RWPE2 (cell line): ENCODE measurements around the gene EFNA2.

Experiments used
- ATAC-seq: fragments of 200-7000 bp; cut with Tn5 transposase; 3 replicates; pipeline ENCODE4 v1.9.1; 2021; ENCODE audit warnings: low read depth
- DNase-seq: peaks from one replicate; pipeline ENCODE4 v3.0.0-alpha.2; 2020; ENCODE audit warnings: low spot score
- H3K27ac ChIP-seq: fragments of 450-650 bp; 2 replicates; pipeline ENCODE4 v1.5.1; 2017; ENCODE audit warnings: mild to moderate bottlenecking; ENCODE audit not compliant: poor library complexity, severe bottlenecking
- H3K27me3 ChIP-seq: fragments of 250-450 bp; sonication (Bioruptor Pico); 2 replicates; pipeline ENCODE4 v1.5.1; 2021; ENCODE audit warnings: mild to moderate bottlenecking, moderate library complexity; ENCODE audit not compliant: insufficient read depth, poor library complexity, severe bottlenecking
- H3K36me3 ChIP-seq: fragments of 250-450 bp; sonication (Bioruptor Pico); 2 replicates; pipeline ENCODE4 v1.5.1; 2020; ENCODE audit warnings: low read depth, mild to moderate bottlenecking, moderate library complexity
- H3K4me1 ChIP-seq: fragments of 250-450 bp; sonication (Bioruptor Pico); 2 replicates; pipeline ENCODE4 v1.5.1; 2021; ENCODE audit warnings: mild to moderate bottlenecking, moderate library complexity; ENCODE audit not compliant: insufficient read depth, poor library complexity, severe bottlenecking
- H3K4me3 ChIP-seq: fragments of 250-450 bp; sonication (Bioruptor Pico); 2 replicates; pipeline ENCODE4 v1.5.1; 2021; ENCODE audit warnings: mild to moderate bottlenecking, moderate library complexity; ENCODE audit not compliant: severe bottlenecking
- H3K9me3 ChIP-seq: fragments of 250-450 bp; sonication (Bioruptor Pico); 2 replicates; pipeline ENCODE4 v1.5.1; 2021; ENCODE audit warnings: mild to moderate bottlenecking, moderate library complexity; ENCODE audit not compliant: severe bottlenecking
- TF ChIP-seq, protein P1 (sequence below): fragments of 450-650 bp; IDR thresholded peaks from one replicate; pipeline ENCODE4 v1.5.1; 2017; ENCODE audit warnings: mild to moderate bottlenecking, moderate library complexity; ENCODE audit not compliant: poor library complexity, severe bottlenecking

The EFNA2 gene

DNA sequence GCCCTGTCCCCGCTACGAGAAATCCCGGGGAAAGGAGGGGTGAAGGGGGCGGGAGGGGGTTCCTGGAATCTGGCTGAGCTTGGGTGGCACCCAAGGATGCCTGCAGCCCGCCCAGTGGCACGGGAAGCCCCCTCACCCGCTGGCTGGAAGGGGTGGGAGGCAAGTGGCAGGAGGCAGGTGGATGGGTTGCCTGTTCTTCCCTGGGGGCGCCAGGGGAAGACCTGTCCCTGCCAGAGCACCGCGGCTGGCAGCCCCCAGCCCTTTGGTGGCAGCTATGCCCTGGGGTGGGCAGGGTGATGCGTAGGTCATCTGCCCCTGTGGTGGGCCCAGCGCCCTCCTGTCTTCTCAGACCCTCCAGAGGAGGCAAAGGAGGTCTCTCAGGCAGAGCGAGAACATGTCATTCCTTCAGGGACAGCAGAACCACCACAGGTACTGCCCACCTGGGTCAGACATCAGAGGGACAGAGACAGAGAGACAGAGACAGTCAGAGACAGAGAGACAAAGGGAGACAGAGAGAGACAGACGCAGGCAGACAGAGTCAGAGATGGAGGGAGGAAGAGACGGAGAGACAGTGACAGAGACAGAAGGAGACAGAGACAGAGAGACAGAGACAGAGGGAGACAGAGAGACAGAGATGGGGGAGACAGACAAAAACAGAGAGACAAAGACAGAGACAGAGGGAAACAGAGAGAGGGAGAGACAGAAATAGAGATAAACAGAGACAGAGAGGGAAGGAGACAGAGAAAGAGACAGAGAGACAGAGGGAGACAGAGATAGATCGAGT lies 36.7 kb downstream of the EFNA2 start:
- Histone ChIP-seq H3K27me3 (no peaks in the 10 kb centered on the region), H3K4me1 (no peaks in the 10 kb centered on the region)
- TF ChIP-seq, protein P1, sequence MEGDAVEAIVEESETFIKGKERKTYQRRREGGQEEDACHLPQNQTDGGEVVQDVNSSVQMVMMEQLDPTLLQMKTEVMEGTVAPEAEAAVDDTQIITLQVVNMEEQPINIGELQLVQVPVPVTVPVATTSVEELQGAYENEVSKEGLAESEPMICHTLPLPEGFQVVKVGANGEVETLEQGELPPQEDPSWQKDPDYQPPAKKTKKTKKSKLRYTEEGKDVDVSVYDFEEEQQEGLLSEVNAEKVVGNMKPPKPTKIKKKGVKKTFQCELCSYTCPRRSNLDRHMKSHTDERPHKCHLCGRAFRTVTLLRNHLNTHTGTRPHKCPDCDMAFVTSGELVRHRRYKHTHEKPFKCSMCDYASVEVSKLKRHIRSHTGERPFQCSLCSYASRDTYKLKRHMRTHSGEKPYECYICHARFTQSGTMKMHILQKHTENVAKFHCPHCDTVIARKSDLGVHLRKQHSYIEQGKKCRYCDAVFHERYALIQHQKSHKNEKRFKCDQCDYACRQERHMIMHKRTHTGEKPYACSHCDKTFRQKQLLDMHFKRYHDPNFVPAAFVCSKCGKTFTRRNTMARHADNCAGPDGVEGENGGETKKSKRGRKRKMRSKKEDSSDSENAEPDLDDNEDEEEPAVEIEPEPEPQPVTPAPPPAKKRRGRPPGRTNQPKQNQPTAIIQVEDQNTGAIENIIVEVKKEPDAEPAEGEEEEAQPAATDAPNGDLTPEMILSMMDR: no peak

DNA sequence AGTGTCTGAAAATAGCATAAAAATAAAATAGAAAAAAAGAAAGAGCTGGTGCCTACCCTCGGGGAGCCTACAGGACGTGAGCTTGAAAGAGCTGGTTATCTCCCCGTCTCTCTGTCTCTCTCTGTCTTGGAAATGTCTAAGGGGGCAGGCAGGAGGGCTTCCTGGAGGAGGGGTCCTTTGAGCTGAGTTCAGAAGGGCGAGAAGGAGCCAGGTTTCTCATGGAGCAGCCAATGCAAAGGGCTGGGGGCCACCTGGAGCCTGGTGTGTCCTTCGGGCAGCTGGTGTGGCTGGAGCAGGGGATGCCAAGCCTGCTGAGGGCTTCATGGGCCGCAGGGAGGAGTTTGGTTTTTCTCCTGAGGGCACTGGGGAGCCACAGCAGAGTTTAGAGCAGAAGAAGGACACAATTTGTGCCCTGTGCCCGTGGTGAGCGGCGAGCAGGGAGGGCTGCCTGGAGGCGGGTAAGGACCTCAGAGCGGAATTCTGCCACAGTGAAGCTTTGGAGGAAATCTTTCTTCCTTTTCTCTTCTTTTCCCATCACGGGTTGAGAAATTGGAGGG lies 38.7 kb downstream of the EFNA2 start:
- no peak overlapping the region for H3K27ac ChIP-seq
- H3K4me3 ChIP-seq: no peak overlapping the region
- TF ChIP-seq, protein P1: no peak
- no peak for DNase-seq
- ATAC-seq: no peak
- H3K9me3 ChIP-seq: no peaks in the 10 kb centered on the region
- no peaks in the 10 kb centered on the region for H3K4me1 ChIP-seq
- H3K27me3 ChIP-seq: no peaks in the 10 kb centered on the region
- H3K36me3 ChIP-seq: no peaks in the 10 kb centered on the region

More for the DNA sequence above, 36.7 kb downstream of the EFNA2 start:
- Histone ChIP-seq H3K27ac (no peak overlapping the region), H3K9me3 (no peaks in the 10 kb centered on the region), H3K36me3 (no peaks in the 10 kb centered on the region), H3K4me3 (no peak overlapping the region)
- ATAC-seq (no peak), DNase-seq (no peak)

DNA sequence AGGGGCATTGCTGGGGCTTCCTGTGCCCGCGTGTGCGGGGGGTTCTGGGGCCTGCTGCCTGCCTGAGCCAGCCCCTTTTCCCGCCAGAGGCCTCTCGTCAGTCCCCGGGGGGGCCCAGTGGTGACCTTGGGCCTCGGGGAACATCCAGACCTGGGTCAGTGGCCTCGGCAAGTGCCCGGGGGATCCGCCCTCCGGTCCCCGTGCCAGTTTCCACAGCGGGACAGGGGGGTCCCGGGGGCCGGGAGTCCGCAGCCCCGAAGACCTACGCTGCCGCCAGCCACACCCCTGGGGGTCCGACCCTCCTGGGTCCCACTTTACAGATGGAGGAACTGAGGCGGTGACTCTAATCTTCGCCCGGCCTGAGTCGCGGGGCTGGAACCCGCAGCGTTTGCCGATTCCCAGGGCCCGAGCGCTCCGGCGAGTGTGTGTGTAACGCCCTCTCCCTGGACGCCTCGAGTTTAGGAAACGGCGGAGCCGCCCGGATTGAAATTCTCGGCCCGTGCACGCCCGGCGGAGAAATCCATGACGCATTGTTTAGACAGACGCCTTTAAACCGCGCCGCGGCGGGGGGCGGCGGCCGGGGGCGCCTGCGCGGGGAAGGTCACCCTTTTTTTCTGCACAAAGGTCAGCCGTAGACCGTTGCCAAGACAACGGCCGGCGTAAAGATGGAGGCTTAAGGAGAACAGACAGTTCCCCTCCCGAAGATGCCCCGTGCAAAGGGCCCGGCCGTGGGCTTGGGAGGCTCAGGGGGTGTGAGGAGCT lies 39.3 kb downstream of the EFNA2 start:
- Histone ChIP-seq H3K27ac (no peak overlapping the region), H3K4me1 (no peaks in the 10 kb centered on the region), H3K36me3 (no peaks in the 10 kb centered on the region), H3K4me3 (peak overlapping the region; percentile 8), H3K9me3 (no peaks in the 10 kb centered on the region), H3K27me3 (no peaks in the 10 kb centered on the region)
- ATAC-seq: peak; percentile 68
- TF ChIP-seq, protein P1: no peak
- DNase-seq: no peak

DNA sequence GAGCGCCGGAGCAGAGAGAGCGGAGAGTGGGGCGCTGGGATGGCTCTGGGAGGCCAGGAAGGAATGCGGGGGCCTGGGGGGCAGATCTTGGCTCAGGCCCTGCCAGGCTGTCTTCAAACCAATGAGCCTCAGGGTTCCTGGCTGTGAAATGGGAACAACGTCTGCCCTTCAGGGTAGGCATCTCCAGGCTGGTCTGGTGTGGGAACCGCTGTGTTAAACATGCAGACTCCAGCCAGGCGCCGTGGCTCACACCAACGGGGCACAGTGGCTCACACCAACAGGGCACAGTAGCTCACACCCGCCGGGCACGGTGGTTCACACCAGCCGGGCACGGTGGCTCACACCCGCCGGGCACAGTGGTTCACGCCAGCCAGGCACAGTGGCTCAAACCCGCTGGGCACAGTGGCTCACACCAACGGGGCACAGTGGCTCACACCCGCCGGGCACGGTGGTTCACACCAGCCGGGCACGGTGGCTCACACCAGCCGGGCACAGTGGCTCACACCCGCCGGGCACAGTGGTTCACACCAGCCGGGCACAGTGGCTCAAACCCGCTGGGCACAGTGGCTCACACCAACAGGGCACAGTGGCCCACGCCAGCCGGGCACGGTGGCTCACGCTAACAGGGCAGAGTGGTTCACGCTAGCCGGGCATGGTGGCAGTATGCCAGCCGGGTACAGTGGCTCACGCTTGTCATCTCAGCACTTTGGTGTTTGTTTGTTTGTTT lies 40.1 kb downstream of the EFNA2 start:
- Histone ChIP-seq H3K27ac (no peak overlapping the region), H3K36me3 (no peaks in the 10 kb centered on the region), H3K4me3 (no peak overlapping the region), H3K9me3 (no peaks in the 10 kb centered on the region), H3K27me3 (no peaks in the 10 kb centered on the region), H3K4me1 (no peaks in the 10 kb centered on the region)
- no peak for DNase-seq
- no peak for ATAC-seq
- TF ChIP-seq, protein P1: no peak
